ENCODE results near the gene CD82.

Gene CD82

DNA sequence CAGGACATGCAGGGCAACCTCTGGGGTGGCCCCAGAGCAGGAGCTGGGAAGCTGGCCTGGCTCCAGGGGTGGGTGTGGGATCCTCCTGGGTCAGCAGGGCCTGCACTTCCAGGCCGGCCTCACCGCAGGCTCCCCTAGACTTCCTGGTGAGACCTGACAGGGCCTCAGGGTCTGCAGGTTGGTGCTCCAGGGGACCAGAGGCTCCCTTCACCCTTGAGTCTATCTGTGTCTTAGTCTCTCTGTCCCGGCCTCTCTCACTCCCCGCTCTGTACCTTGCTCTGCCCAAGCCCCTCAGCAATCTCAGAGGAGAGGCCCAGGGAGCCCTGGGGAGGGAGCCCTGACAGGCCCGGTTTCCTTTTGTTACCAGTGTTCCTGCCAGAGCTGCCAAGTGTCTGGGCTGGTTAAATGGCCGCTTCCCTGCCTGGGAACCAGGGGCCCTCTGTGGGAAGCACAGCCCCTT lies 13.9 kb downstream of the CD82 start:
- H3K4me3 ChIP-seq: no peak overlapping the region
- H3K27ac ChIP-seq: no peak overlapping the region
- TF ChIP-seq, protein P1, sequence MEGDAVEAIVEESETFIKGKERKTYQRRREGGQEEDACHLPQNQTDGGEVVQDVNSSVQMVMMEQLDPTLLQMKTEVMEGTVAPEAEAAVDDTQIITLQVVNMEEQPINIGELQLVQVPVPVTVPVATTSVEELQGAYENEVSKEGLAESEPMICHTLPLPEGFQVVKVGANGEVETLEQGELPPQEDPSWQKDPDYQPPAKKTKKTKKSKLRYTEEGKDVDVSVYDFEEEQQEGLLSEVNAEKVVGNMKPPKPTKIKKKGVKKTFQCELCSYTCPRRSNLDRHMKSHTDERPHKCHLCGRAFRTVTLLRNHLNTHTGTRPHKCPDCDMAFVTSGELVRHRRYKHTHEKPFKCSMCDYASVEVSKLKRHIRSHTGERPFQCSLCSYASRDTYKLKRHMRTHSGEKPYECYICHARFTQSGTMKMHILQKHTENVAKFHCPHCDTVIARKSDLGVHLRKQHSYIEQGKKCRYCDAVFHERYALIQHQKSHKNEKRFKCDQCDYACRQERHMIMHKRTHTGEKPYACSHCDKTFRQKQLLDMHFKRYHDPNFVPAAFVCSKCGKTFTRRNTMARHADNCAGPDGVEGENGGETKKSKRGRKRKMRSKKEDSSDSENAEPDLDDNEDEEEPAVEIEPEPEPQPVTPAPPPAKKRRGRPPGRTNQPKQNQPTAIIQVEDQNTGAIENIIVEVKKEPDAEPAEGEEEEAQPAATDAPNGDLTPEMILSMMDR (IDR thresholded peaks at IDR 0.05): no peak
- no peak for DNase-seq (ENCODE audit: low spot score)

DNA sequence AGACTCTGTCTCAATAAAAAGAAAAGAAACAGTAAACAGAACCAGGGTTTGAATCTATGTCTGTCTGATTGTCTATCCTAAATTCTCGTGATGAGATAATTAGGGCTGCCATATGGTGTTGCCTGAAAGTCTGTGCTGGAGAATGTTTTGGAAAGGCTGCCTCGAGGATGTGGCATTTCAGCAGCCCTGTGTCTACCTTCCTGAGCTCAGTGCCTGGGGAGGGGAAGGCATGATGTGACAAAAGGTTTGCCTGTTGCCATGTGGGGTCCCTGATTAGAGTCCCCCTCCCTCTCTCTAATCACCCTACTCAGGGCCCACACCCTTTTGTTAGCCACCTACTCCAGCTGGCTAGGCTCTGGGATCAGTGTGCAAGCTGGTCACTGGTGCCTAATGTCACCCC lies 15.2 kb downstream of the CD82 start:
- no peak overlapping the region for H3K27ac ChIP-seq
- DNase-seq (ENCODE audit: low spot score): no peak
- TF ChIP-seq, protein P1 (IDR thresholded peaks at IDR 0.05): no peak
- H3K4me3 ChIP-seq: no peak overlapping the region

DNA sequence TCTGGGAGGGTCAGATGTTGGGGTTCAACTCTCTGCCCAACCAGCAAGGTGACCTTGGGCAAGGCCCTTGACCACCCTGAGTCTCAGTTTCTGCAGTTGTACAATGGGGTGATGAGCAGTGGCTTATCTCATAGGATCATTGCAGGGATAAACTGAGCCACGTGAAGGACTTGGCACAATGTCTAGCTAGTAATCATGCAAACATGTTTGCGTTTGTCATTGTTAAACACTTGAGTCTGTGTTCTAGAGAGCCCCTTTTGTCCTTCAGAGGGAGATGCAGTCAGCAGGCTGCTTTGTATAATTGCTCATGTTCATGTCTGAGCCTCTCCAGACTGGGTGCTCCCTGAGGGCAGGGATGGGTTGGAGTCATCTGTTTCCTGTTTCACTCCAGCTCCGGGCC lies 15.8 kb downstream of the CD82 start:
- Histone ChIP-seq H3K4me3 (no peak overlapping the region), H3K27ac (no peak overlapping the region)
- TF ChIP-seq, protein P1 (IDR thresholded peaks at IDR 0.05): no peak
- DNase-seq (ENCODE audit: low spot score): no peak

DNA sequence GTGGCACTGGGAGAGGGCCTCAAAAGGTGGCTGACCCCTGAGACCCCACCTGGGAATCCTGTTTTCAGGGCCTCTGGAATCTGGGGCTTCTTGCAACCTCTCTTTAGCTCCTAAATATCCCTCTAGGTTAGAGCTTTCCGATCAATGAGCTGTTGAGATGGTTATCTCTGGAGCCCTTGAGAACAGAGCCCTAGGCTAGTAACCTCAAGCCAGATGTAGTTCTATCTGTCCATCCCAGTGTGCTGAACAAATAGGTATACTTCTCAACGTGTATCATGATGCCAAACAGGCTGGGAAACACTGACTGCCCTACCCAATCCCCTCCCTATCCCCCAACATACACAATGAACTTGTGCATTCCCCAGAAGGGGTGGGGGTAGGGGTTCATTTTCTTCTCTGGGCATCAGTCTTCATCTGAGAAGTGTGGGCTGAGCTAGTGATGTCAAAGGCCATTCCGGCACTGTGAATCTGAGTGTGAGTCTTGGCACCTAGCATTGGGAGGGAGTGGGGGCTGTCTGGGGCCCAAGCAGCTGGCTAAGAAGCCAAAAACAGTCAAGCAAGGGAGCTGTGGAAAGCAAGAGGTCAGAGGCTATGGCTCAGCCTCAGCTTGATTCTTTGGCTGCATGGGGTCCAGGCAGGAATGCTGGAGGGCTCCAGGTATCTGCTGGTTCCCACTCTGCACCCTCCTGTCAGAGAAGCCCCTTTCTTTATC lies 17.3 kb downstream of the CD82 start:
- H3K4me3 ChIP-seq: no peak overlapping the region
- TF ChIP-seq, protein P1 (IDR thresholded peaks at IDR 0.05): no peak
- no peak overlapping the region for H3K27ac ChIP-seq
- DNase-seq (ENCODE audit: low spot score): no peak

DNA sequence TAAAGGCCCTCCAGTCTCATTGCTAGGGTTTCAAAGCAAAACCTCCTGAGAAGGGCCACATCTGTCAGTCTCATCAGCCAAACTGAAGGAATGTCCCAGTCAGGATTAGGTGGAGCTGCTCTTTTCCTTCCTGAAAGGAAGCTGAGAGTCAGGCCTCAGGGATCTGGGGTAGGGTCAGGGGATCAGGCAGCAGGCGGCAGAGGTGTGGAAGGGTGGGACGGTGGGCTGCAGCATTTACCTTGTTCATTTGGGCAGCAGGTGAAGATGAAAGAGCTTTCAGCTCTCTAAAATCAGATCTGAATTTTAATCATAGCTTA lies 17.8 kb downstream of the CD82 start:
- DNase-seq (ENCODE audit: low spot score): no peak
- no peak overlapping the region for H3K4me3 ChIP-seq
- TF ChIP-seq, protein P1 (IDR thresholded peaks at IDR 0.05): no peak
- no peak overlapping the region for H3K27ac ChIP-seq

DNA sequence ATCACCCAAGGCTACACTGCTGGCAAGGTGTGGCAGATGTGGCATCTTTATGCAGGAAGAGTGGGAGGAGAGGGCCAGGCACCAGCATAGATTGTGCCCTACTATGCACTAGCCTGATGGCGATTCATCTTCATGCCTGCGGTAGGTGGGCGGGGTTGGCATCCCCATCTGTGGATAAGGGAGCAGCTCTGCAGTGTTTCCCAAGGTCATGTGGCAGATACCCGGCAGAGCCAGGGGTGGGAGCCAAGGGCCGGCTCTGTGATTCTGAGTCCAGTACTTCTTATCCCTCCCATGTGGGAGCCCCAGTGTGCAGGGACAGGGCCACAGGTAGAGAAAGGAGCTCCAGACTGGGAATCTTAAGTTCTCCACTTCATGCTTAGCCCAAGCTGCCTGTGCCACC lies 20.0 kb downstream of the CD82 start:
- DNase-seq (ENCODE audit: low spot score): no peak
- Histone ChIP-seq H3K4me3 (no peak overlapping the region), H3K27ac (no peak overlapping the region)
- TF ChIP-seq, protein P1 (IDR thresholded peaks at IDR 0.05): no peak

DNA sequence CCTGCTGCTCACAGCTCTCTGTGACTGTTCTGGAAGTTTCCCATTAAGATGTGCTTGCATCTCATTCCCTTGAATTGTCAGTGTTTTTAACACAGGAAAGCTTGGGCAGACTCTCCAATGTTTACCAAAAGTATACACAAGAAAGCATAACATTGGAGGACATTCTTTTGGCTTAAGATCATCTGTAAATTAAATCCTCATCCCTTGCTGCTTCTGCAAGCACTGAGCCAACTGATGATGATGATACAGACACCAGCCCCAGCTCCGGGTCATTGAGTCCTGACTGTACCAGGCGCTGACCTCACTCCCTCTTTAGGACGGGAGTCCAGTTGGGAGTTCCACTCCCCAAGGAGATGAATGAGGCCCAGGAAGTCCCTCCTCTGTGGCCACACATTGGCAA lies 23.8 kb downstream of the CD82 start:
- H3K4me3 ChIP-seq: no peak overlapping the region
- DNase-seq (ENCODE audit: low spot score): no peak
- TF ChIP-seq, protein P1 (IDR thresholded peaks at IDR 0.05): no peak
- H3K27ac ChIP-seq: no peak overlapping the region

Data from coronary artery (tissue), 2 donors.